Skeletal muscle tissue (tissue), 4 donors: Measurements from ENCODE around the gene RIMBP2. TPM values are rescaled to one million over a fixed set of nuclear protein-coding genes. Genes with fewer than 3 reads are reported as not detected.
A peak's percentile ranks its signal among the peaks of the same experiment; 100 is the strongest.
"Not testable (repeated sequence)": the region's sequence is repeated elsewhere in the genome, so short reads cannot be mapped to it uniquely, and the experiment has no call there.

Experiments
- H3K27ac ChIP-seq: one replicate; pipeline ENCODE4 v1.7.0; 2013; ENCODE audit warnings: mild to moderate bottlenecking, low read depth, low read length, inconsistent platforms
- H3K27me3 ChIP-seq, 3 donors: one replicate each; pipeline ENCODE4 v1.7.0; 2013; ENCODE audit warnings: low read length in 3 of 3; ENCODE audit not compliant: control insufficient read depth in 3 of 3, insufficient read depth in 3 of 3
- H3K36me3 ChIP-seq, 3 donors: one replicate each; pipeline ENCODE4 v1.7.0; 2013; ENCODE audit warnings: low read length in 3 of 3; ENCODE audit not compliant: control insufficient read depth in 3 of 3, insufficient read depth in 3 of 3
- H3K4me1 ChIP-seq, 3 donors: one replicate each; pipeline ENCODE4 v1.7.0; 2013; ENCODE audit warnings: low read length in 3 of 3, mild to moderate bottlenecking in 3 of 3; ENCODE audit not compliant: control insufficient read depth in 3 of 3, insufficient read depth in 3 of 3
- H3K4me3 ChIP-seq, 3 donors: one replicate each; pipeline ENCODE4 v1.7.0; 2013; ENCODE audit warnings: low read length in 3 of 3
- H3K9ac ChIP-seq, 3 donors: one replicate each; pipeline ENCODE4 v1.7.0; 2013; ENCODE audit warnings: low read length in 3 of 3, mild to moderate bottlenecking in 3 of 3, moderate library complexity in 2 of 3, low read depth in 1 of 3
- H3K9me3 ChIP-seq, 3 donors: one replicate each; pipeline ENCODE4 v1.7.0; 2013; ENCODE audit warnings: low read length in 3 of 3; ENCODE audit not compliant: control insufficient read depth in 3 of 3
- total RNA-seq: library from RNA; depleted of rRNA; stranded (reverse); fragments of >200 nt; gene quantifications from one replicate; pipeline ENCODE4 v1.2.3, GENCODE V29; 2014
- donor health status: Osteomylitis.

The RIMBP2 gene
- total RNA-seq, 1 donor from 2014 or later: 2.6 TPM

DNA sequence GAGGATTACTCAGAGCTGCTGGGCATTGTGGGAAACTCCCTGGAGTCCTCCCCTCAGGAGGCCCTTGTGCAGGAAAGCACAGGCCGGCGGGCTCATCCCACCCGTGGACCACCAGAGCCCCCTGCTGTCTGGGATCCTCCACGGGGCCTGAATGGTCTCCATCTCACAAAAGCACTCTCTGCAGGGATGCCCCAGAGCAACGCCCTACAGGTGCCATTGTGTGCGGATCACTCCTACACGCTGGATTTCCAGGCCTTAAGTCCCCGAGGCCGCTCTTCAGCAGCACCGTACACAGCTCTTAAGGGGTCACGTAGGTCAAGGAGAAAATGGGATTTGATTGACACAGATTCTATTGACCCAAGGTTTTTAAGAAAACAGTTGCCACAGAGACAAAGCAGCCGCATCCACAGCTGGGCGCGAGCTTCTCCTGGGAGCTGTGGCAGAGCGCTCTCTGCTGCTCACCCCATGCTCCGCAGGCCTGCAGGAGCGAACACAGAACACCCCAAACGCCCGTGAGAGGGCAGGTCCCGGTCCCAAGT, 36.7 kb upstream of the RIMBP2 start:
- Histone ChIP-seq H3K9me3 (peaks cover 0 to 4% (median 0%) of the 10 kb centered on the region in 3 donors), H3K27me3 (peaks cover 3 to 19% (median 12%) of the 10 kb centered on the region in 3 donors)

DNA sequence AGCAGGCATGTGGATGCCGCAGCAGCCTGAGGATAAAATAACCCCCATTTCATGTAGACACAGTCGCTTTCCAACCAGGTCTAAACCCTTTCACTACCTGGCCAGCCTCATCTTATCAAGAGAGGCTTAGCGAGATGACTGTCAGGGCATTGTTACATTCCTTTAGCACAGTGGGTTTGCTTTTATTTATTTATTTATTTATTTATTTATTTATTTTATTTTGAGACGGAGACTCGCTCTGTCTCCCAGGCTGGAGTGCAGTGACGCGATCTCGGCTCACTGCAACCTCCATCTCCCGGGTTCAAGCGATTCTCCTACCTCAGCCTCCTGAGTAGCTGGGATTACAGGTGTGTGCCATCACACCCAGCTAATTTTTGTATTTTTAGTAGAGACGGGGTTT, 35.9 kb upstream of the RIMBP2 start:
- peaks cover 3 to 22% (median 12%) of the 10 kb centered on the region in 3 donors for H3K27me3 ChIP-seq
- not testable (repeated sequence) for H3K9me3 ChIP-seq, H3K36me3 ChIP-seq, H3K4me1 ChIP-seq, H3K27ac ChIP-seq, H3K4me3 ChIP-seq, H3K9ac ChIP-seq

More for the DNA sequence above, 36.7 kb upstream of the RIMBP2 start:
- no peak overlapping the region for H3K4me3 ChIP-seq
- no peak overlapping the region for H3K9ac ChIP-seq
- no peaks in the 10 kb centered on the region for H3K36me3 ChIP-seq
- no peak overlapping the region for H3K27ac ChIP-seq
- H3K4me1 ChIP-seq: no peaks in the 10 kb centered on the region

DNA sequence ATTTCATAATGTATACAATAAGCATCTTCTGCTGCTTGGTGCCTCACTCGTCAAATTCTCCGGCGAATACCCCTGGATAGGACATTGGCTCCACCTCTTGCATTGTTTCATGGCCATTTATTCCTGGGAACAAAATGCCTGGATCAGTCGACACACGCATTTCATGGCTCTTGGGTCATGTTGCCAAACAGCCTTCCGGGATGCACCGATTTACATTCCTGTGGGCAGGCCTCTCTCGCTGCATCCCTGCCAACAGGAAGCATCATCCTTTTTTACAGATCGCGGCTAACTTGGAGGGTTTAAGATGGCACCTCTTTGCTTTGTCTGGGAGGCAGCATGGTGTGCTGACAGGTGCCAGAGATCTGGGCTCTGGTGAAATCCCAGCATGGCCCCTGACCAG, 32.7 kb upstream of the RIMBP2 start:
- Histone ChIP-seq H3K9ac (no peak overlapping the region), H3K27ac (no peak overlapping the region), H3K36me3 (no peaks in the 10 kb centered on the region), H3K27me3 (peaks cover 2 to 24% (median 19%) of the 10 kb centered on the region in 3 donors), H3K9me3 (peaks cover 0 to under 1% (median under 1%) of the 10 kb centered on the region in 3 donors), H3K4me3 (no peak overlapping the region), H3K4me1 (no peaks in the 10 kb centered on the region)

DNA sequence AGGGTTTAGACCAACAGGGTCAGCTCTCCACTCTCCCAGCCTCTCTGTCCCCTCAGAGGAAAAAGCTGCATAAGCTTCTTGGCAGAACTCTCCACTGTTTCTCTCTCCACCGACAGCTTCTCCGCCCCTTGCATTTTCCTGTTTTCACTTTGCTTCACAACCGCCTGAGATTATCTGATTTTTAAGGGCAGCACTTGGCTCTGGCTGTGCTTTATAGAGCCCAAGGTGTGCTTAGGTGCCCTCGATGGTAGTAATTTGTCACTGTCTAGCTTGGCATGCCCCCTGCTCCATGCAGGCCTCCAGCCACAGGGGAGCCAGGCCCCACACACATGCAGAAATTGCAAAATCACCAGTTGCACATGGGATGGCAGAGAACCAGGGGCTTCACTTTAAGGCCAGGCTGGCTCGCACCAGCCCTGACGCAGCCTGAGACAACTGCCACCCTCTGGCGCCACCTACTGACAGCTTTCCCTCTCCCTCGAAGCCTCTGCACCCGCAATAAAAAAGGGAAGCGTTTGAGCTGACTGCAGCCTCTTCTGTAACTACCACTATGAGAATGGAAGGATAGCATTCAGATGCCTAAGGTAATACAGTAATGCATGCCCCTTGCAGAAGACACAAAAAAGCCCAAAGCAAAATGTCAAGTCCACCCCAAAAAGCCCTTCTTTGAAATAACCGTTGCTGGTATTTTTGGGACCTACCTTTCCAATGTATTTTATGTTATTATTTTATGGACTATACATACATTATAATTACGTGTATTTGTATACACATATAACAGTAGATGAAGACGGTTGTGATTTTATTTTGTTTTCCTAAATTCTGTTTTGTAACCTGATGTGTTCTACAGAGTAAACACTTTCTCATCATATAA, 32.0 kb upstream of the RIMBP2 start:
- Histone ChIP-seq H3K36me3 (no peaks in the 10 kb centered on the region), H3K27me3 (peaks cover 2 to 24% (median 18%) of the 10 kb centered on the region in 3 donors)

DNA sequence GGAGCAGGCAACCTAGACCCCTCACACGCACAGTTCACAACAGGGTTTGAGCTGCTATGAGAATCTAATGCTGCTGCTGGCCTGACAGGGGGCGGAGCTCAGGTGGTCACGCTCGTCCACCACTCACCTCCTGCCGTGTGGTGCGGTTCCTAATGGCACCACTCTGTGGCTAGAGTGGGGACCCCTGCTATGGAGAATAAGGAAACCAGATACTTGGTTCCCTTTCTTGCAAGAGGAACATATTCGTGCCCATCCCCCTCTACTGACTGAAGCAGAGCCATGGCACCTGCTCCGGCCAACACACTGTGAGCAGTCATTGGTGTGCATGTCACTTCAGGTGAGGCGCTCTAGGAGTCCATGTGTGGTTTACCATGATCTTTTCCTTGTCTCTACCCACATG, 30.4 kb upstream of the RIMBP2 start:
- Histone ChIP-seq H3K36me3 (no peaks in the 10 kb centered on the region), H3K9me3 (peaks cover 0 to 4% (median 3%) of the 10 kb centered on the region in 3 donors), H3K27ac (no peak overlapping the region), H3K4me1 (no peaks in the 10 kb centered on the region), H3K9ac (no peak overlapping the region), H3K4me3 (no peak overlapping the region), H3K27me3 (peaks cover 2 to 16% (median 15%) of the 10 kb centered on the region in 3 donors)

More for the DNA sequence above, 32.0 kb upstream of the RIMBP2 start:
- Histone ChIP-seq H3K4me1 (no peaks in the 10 kb centered on the region), H3K9me3 (peaks cover 0 to 4% (median 3%) of the 10 kb centered on the region in 3 donors), H3K4me3 (no peak overlapping the region), H3K27ac (no peak overlapping the region), H3K9ac (peak overlapping the region in 1 of 3 donors; percentile 5)

DNA sequence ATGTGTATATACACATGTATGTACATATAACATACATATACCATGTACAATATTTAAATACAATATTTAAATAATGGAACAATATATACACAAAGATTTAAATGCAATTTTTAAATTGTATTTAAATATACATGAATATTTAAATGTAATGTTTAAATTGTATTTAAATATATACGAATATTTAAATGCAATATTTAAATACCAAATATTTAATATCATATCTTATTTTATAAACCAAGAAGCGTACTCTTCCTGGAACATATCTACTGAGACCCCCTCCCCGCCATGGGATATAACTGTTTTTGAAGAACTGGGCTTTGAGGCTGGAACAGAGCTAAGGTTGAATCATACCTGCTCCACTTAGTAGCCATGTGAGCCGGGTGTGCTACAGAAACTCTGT, 29.8 kb upstream of the RIMBP2 start:
- no peaks in the 10 kb centered on the region for H3K4me1 ChIP-seq
- no peaks in the 10 kb centered on the region for H3K36me3 ChIP-seq
- H3K4me3 ChIP-seq: no peak overlapping the region
- peaks cover 0 to 4% (median 3%) of the 10 kb centered on the region in 3 donors for H3K9me3 ChIP-seq
- H3K9ac ChIP-seq: no peak overlapping the region
- H3K27me3 ChIP-seq: peaks cover 2 to 16% (median 15%) of the 10 kb centered on the region in 3 donors
- no peak overlapping the region for H3K27ac ChIP-seq

DNA sequence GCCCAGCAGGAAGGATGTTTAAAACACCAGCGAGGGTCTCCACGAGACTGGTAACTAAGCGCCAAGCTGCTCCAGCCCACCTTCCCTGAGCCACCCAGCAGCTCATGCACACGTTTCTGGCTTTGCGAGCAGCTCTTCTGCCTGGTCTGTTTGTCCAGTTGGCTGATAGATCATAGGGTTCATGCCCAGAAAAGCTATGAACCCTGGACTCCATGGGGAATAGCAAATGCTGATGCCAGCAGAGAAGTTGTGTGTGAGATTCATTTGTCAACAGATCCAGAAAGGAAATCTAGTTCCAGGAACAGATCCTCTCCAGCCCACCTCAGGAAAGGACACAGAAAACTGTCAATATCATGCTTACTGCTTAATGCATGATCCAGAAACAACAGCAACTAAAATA, 28.2 kb upstream of the RIMBP2 start:
- H3K27ac ChIP-seq: no peak overlapping the region
- no peaks in the 10 kb centered on the region for H3K4me1 ChIP-seq
- no peak overlapping the region for H3K9ac ChIP-seq
- H3K9me3 ChIP-seq: peaks cover 0 to 4% (median 3%) of the 10 kb centered on the region in 3 donors
- H3K4me3 ChIP-seq: no peak overlapping the region
- H3K36me3 ChIP-seq: no peaks in the 10 kb centered on the region
- peaks cover 2 to 15% (median 15%) of the 10 kb centered on the region in 3 donors for H3K27me3 ChIP-seq

DNA sequence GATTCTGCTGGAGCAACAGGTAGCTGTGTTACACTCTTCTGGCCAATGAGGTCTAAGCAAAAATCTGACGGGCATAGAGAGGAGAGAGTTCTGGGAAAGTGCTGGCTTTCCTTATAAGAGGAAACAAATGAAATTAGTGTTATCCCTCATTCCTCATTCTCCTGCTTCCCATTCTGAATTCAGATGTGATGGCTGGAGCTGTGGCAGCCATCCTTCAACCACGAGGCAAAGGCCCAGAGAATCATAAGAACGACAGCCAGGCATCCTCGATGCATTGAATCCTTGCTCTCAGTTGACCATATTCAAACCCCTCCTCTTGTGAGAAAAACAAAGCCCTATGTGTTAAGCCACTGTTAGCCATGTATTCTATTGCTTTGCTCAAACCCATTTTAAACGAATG, 27.5 kb upstream of the RIMBP2 start:
- H3K9me3 ChIP-seq: peaks cover 0 to 5% (median 3%) of the 10 kb centered on the region in 3 donors
- H3K27me3 ChIP-seq: peaks cover 2 to 18% (median 8%) of the 10 kb centered on the region in 3 donors
- H3K4me3 ChIP-seq: no peak overlapping the region

DNA sequence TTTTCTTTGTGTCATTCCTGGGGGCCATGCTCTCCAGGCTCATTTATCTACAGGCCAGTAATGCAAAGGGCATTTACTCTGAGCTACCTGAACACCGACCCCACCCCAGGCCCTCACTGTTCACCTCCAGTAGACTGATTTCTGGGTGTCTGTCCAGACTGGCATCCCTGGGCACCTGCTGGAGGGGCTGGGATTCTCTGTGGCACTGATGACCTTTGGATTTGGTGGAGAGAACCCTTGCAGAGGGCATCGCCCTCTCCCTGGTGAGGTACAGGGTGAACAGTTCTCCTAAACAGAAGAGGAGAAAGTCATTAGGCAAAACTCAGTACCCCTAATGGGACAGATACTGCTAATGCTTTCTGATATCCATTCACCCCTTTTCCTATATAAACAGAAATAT, 27.1 kb upstream of the RIMBP2 start:
- Histone ChIP-seq H3K27ac (no peak overlapping the region), H3K27me3 (peaks cover 2 to 18% (median 8%) of the 10 kb centered on the region in 3 donors), H3K4me1 (no peaks in the 10 kb centered on the region), H3K4me3 (no peak overlapping the region), H3K36me3 (no peaks in the 10 kb centered on the region), H3K9me3 (peaks cover 0 to 7% (median 3%) of the 10 kb centered on the region in 3 donors), H3K9ac (no peak overlapping the region)

More for the DNA sequence above, 27.5 kb upstream of the RIMBP2 start:
- H3K4me1 ChIP-seq: no peaks in the 10 kb centered on the region
- H3K27ac ChIP-seq: no peak overlapping the region
- H3K36me3 ChIP-seq: no peaks in the 10 kb centered on the region
- no peak overlapping the region for H3K9ac ChIP-seq

DNA sequence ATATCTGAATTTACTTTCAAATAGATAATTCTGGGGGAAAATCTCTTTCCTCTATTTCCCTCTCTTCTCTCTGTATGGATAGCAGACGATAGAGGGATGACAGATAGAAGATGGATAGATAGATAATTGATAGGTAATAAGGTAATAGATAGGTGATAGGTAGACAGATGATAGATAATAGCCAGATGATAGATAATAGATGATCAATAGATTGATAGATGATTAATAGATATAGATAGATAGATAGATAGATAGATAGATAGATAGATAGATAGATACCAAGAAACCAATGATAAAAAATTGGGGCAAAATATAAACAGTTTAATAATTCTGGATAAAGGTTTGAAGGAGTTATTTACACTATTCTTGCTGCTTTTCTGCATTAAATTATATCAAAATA, 26.6 kb upstream of the RIMBP2 start:
- Histone ChIP-seq H3K9me3 (peaks cover 0 to 7% (median 3%) of the 10 kb centered on the region in 3 donors), H3K4me3 (no peak overlapping the region), H3K27me3 (peaks cover 2 to 16% (median 10%) of the 10 kb centered on the region in 3 donors), H3K27ac (no peak overlapping the region), H3K4me1 (no peaks in the 10 kb centered on the region), H3K36me3 (no peaks in the 10 kb centered on the region), H3K9ac (no peak overlapping the region)
